ENCODE data around the gene ZDHHC16.

- TF ChIP-seq CTCF (IDR thresholded peaks at IDR 0.05) (no peak), TCF7L2 (IDR thresholded peaks at IDR 0.05; ENCODE audit: low read depth, low read length) (no peak), POLR2AphosphoS5 (IDR thresholded peaks at IDR 0.05; ENCODE audit: low read depth, low read length) (no peak), SIN3A (IDR thresholded peaks at IDR 0.05; ENCODE audit: borderline replicate concordance, insufficient read depth, low read depth, low read length) (no peak), REST (IDR thresholded peaks at IDR 0.05; ENCODE audit: insufficient read depth in 1 of 2, low read depth in 2 of 2, low read length in 1 of 2) (no peak)
Observed at GRCh38 chr10:97401455-97401919, 44.5 kb upstream of the ZDHHC16 start.
